IMR-90 (cell line): ENCODE results near the gene APBB1IP.

ENCODE experiments used
- CTCF ChIP-seq: conservative IDR thresholded peaks from 2 replicates; pipeline ENCODE4 v1.5.1; 2012; ENCODE audit warnings: mild to moderate bottlenecking, low read depth, low read length, improper control_type of control experiment
- RAD21 ChIP-seq: IDR thresholded peaks from 2 replicates; pipeline ENCODE4 v1.6.1; 2012; ENCODE audit warnings: low read length, improper control_type of control experiment

DNA sequence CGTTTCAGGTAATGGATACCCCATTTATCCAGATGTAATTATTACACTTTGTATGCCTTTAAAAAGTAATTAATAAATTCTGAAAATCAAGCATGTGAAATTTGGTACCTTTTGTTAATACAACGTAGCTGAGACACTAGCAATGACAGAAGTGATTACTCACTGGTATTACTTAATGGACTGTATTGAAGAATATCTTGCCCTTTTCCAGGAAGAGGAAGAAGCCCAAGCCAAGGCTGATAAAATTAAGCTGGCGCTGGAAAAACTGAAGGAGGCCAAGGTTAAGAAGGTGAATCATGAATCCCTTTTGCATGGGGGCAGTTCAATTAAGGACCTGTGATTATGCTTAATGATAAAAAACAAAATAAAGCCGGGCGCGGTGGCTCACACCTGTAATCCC, 64.8 kb downstream of the APBB1IP start:
- TF ChIP-seq CTCF (no peak), RAD21 (no peak)
